NCI-H1105 (cell line): ENCODE data around the gene SPATA31E1.
"Not testable (repeated sequence)": the region's sequence is repeated elsewhere in the genome, so short reads cannot be mapped to it uniquely, and the experiment has no call there.

ENCODE experiments used
- DNase-seq: peaks from one replicate; lab custom pipeline; 2025; lab: John Stamatoyannopoulos, UW

The SPATA31E1 gene

DNA sequence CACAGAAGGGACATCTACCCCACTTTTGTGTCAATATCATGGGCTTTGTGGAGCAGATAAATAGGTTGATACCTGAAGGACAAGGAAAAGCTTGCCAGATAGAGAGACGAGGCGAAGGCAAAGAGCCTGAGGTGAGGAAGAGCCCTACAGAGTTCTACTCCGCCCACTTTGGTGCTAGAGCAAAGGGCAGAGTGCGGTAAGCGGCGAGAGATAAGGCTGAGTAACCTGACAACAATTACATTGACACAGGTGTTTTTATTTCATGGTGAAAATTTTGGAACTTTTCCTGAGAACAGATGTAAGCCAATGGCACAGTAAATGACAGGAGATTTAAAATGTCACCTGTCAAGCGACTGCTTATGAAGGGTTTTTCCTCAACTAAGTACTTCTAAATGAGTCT, 51.8 kb downstream of the SPATA31E1 start:
- DNase-seq, result not testable (repeated sequence)

DNA sequence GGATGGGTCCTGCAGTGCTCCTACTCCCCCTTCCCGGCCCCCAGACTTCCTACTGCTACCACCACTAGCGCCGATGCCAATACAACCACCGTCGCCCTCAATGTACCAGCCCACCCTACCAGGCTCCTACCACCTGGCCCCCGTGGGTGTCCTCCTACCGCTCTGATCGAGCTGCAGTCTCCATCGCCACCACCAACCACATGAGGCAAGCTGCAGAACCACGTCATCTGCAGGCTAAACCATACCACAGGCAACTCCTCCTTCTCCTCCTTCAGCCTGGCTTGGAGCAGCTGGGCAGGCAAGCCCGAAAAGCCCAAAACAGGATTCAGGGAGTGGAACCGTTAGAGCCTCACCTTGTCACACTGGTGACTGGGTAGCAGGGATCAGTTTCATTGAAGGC, 54.7 kb downstream of the SPATA31E1 start:
- not testable (repeated sequence) for DNase-seq

DNA sequence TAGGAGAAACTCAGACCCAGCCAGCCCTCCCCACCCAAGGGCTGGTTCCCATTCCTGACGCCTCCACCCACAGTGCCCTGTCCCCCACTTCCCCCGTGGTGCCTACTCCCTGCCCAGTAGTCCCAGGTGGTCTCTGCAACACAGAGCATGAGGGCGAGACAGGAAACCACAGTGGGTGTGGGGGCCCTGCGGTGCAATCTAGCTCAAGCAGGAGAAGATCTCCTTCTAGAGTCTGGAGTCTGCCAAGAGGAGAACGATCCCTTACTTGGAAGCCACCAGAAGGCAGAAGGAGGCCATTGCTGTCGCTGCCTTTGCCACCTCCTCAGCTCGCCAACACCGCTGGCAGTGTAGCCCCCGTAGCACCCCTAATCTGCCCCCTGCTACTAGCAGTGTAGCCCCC, 55.2 kb downstream of the SPATA31E1 start:
- not testable (repeated sequence) for DNase-seq

DNA sequence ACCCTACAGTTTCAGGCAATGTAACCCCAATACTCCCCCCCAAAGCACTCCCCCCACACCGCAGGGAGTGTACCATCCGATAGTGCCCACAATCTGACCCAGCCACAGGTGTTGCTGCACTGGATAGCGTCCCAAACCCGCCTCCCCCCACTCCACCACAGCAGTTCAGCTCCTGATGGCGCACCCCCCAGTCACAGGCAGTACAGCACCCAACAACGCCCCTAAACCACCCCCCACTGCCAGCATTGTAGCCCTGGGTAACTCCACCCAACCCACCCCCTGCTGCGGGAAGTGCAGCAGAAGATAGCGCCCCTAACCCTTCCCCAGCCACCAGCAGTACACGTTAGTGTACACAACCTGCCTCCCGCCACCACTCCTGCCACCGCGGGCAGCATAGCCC, 55.7 kb downstream of the SPATA31E1 start:
- DNase-seq, result not testable (repeated sequence)
